HEK293T (cell line): ENCODE data around the gene COASY.

Source experiments
- CTCF ChIA-PET: fragments of 350-600 bp; formaldehyde crosslinking; extraction: SDS; loops from one replicate; lab custom pipeline; 2021; ENCODE audit warnings: antibody characterized with exemption, inconsistent platforms; lab: Yijun Ruan, JAX
- POLR2A ChIA-PET: fragments of 350-600 bp; formaldehyde crosslinking; extraction: SDS; loops from one replicate; lab custom pipeline; 2020; ENCODE audit warnings: antibody characterized with exemption, inconsistent platforms; lab: Yijun Ruan, JAX
- DNase-seq: peaks from one replicate; pipeline ENCODE4 v3.0.0; 2012; ENCODE audit warnings: mixed read lengths; ENCODE audit errors: extremely low spot score
- ARNT ChIP-seq: fragments of 450-650 bp; IDR thresholded peaks from 2 replicates; pipeline ENCODE4 v1.6.1; 2017; ENCODE audit warnings: mild to moderate bottlenecking
- BHLHE40 ChIP-seq: fragments of 450-650 bp; IDR thresholded peaks from 2 replicates; pipeline ENCODE4 v1.6.1; 2016; ENCODE audit warnings: mild to moderate bottlenecking, moderate library complexity, borderline replicate concordance
- CTBP1 ChIP-seq: fragments of 450-650 bp; IDR thresholded peaks from 2 replicates; pipeline ENCODE4 v1.6.1; 2016; ENCODE audit warnings: borderline replicate concordance
- ELF4 ChIP-seq: fragments of 450-650 bp; IDR thresholded peaks from 2 replicates; pipeline ENCODE4 v1.6.1; 2017; ENCODE audit warnings: antibody characterized with exemption
- FOXA1 ChIP-seq: fragments of 450-650 bp; IDR thresholded peaks from 2 replicates; pipeline ENCODE4 v1.6.1; 2016; ENCODE audit warnings: mild to moderate bottlenecking
- FOXK2 ChIP-seq: fragments of 450-650 bp; IDR thresholded peaks from 2 replicates; pipeline ENCODE4 v1.6.1; 2016; ENCODE audit warnings: mild to moderate bottlenecking
- FOXM1 ChIP-seq: fragments of 450-650 bp; IDR thresholded peaks from 2 replicates; pipeline ENCODE4 v1.6.1; 2017; ENCODE audit warnings: mild to moderate bottlenecking, borderline replicate concordance
- HDGF ChIP-seq: fragments of 450-650 bp; IDR thresholded peaks from 2 replicates; pipeline ENCODE4 v1.6.1; 2017; ENCODE audit warnings: antibody characterized with exemption, borderline replicate concordance
- L3MBTL2 ChIP-seq: fragments of 450-650 bp; conservative IDR thresholded peaks from 2 replicates; pipeline ENCODE4 v1.6.1; 2016; ENCODE audit warnings: mild to moderate bottlenecking
- LEF1 ChIP-seq: fragments of 450-650 bp; IDR thresholded peaks from 2 replicates; pipeline ENCODE4 v1.6.1; 2017; ENCODE audit warnings: mild to moderate bottlenecking, borderline replicate concordance
- NFRKB ChIP-seq: fragments of 450-650 bp; IDR thresholded peaks from 2 replicates; pipeline ENCODE4 v1.6.1; 2016; ENCODE audit warnings: mild to moderate bottlenecking, moderate library complexity
- PKNOX1 ChIP-seq: fragments of 450-650 bp; IDR thresholded peaks from 2 replicates; pipeline ENCODE4 v1.6.1; 2016
- SP1 ChIP-seq: fragments of 450-650 bp; IDR thresholded peaks from 2 replicates; pipeline ENCODE4 v1.6.1; 2017
- SUZ12 ChIP-seq: fragments of 450-650 bp; IDR thresholded peaks from 2 replicates; pipeline ENCODE4 v1.6.1; 2016; ENCODE audit warnings: mild to moderate bottlenecking
- TARDBP ChIP-seq: fragments of 450-650 bp; IDR thresholded peaks from 2 replicates; pipeline ENCODE4 v1.6.1; 2016
- ZNF384 ChIP-seq: fragments of 450-650 bp; IDR thresholded peaks from 2 replicates; pipeline ENCODE4 v1.6.1; 2016

The COASY gene

GRCh38 chr17:42563543-42563942 is 1.6 kb downstream of the COASY start:
- ChIA-PET POLR2A (interaction anchor here (4.6 kb wide), 1 partner anchor 9 kb away, joined by 30 read pairs; no protein-coding TSS in a partner anchor), CTCF (no interaction called here)
- no peak for DNase-seq

GRCh38 chr17:42563950-42564349 is 2.0 kb downstream of the COASY start:
- DNase-seq = no peak
- ChIA-PET POLR2A (interaction anchor here (0.6 to 4.6 kb wide), 7 partner anchors 10 to 117 kb away, joined by 3 to 30 read pairs (median 6); partner anchors contain the start of genes NAGLU, PLEKHH3, RETREG3 and TUBG1), CTCF (no interaction called here)
- TF ChIP-seq TARDBP (no peak), FOXK2 (no peak), BHLHE40 (no peak), CTBP1 (no peak), NFRKB (no peak), ELF4 (no peak), LEF1 (no peak), SUZ12 (no peak), HDGF (no peak), ZNF384 (no peak), SP1 (no peak), ARNT (no peak), PKNOX1 (no peak), FOXA1 (no peak), FOXM1 (no peak), L3MBTL2 (no peak)

More at GRCh38 chr17:42563543-42563942, 1.6 kb downstream of the COASY start:
- TF ChIP-seq SP1 (no peak), SUZ12 (no peak), ZNF384 (no peak), TARDBP (no peak), FOXK2 (no peak), PKNOX1 (no peak), CTBP1 (no peak), HDGF (no peak), L3MBTL2 (no peak), BHLHE40 (no peak), NFRKB (no peak), ARNT (no peak), ELF4 (no peak), LEF1 (no peak), FOXM1 (no peak), FOXA1 (no peak)

- TF ChIP-seq ZNF384 (no peak), LEF1 (no peak), HDGF (no peak), SUZ12 (no peak), TARDBP (no peak), PKNOX1 (no peak), L3MBTL2 (no peak), ARNT (no peak), FOXA1 (no peak), ELF4 (no peak), SP1 (no peak), FOXM1 (no peak), FOXK2 (no peak), BHLHE40 (no peak), NFRKB (no peak), CTBP1 (no peak)
- ChIA-PET CTCF (no interaction called here), POLR2A (interaction anchor here (0.8 to 4.7 kb wide), 7 partner anchors 9 to 113 kb away, joined by 3 to 59 read pairs (median 9); partner anchors contain the start of genes NAGLU, PLEKHH3, PSMC3IP and RETREG3)
- no peak for DNase-seq
Measured at GRCh38 chr17:42564815-42565522, 3.0 kb downstream of the COASY start.

- no peak for TF ChIP-seq FOXK2
- TF ChIP-seq HDGF = no peak
- no peak for TF ChIP-seq FOXA1
- TF ChIP-seq FOXM1 = no peak
- no peak for TF ChIP-seq PKNOX1
- no peak for TF ChIP-seq ELF4
- TF ChIP-seq L3MBTL2 = no peak
- TF ChIP-seq CTBP1 = no peak
- no peak for TF ChIP-seq NFRKB
- no peak for TF ChIP-seq SP1
- no peak for TF ChIP-seq ZNF384
- no peak for TF ChIP-seq BHLHE40
- no peak for TF ChIP-seq SUZ12
- TF ChIP-seq TARDBP = no peak
- TF ChIP-seq LEF1 = no peak
- CTCF ChIA-PET = interaction anchor here (0.5 to 0.6 kb wide), 2 partner anchors 11 to 198 kb away, joined by 3 read pairs; no protein-coding TSS in a partner anchor
- no peak for DNase-seq
- POLR2A ChIA-PET = interaction anchor here (0.8 to 4.7 kb wide), 9 partner anchors 9 to 115 kb away, joined by 3 to 59 read pairs (median 9); partner anchors contain the start of genes NAGLU, PLEKHH3, PSMC3IP and TUBG1
Measured at GRCh38 chr17:42565523-42566214, 3.7 kb downstream of the COASY start.
